Left lobe of liver (tissue), 2 donors: ENCODE measurements around the gene GALNT16. TPM values are rescaled to one million over a fixed set of nuclear protein-coding genes. Genes with fewer than 3 reads are reported as not detected.
"Not testable (repeated sequence)": the region's sequence is repeated elsewhere in the genome, so short reads cannot be mapped to it uniquely, and the experiment has no call there.

Experiments
- ATAC-seq: fragments of 200-7000 bp; cut with Tn5 transposase; one replicate; pipeline ENCODE4 v1.9.1; 2020; ENCODE audit warnings: mild to moderate bottlenecking, moderate library complexity
- DNase-seq: peaks from one replicate; pipeline ENCODE4 v3.0.0-alpha.2; 2020; ENCODE audit warnings: low spot score
- total RNA-seq: library from RNA; stranded (reverse); gene quantifications from one replicate; pipeline ENCODE4 v1.2.1, GENCODE V29; 2021
- donor health status: DM: no; HTN: no; CAD: no; lungs with moderate emphysema.
- donor health status: DM: no; HTN: yes; CAD: no.

GALNT16 gene
- total RNA-seq, 1 donor from 2014 or later = 1.1 TPM

GRCh38 chr14:69284170-69284569 lies 24.2 kb downstream of the GALNT16 start:
- DNase-seq = peak; percentile 34
- ATAC-seq = no peak

GRCh38 chr14:69285661-69286255 lies 25.8 kb downstream of the GALNT16 start:
- DNase-seq (peak; percentile 82), ATAC-seq (peak; percentile 93)

GRCh38 chr14:69287098-69288010 lies 27.4 kb downstream of the GALNT16 start:
- DNase-seq = peak; percentile 41

GRCh38 chr14:69288011-69288771 lies 28.2 kb downstream of the GALNT16 start:
- ATAC-seq (peak; percentile 82), DNase-seq (peak; percentile 74)

More at GRCh38 chr14:69287098-69288010, 27.4 kb downstream of the GALNT16 start:
- peak; percentile 22 for ATAC-seq

- DNase-seq (peak; percentile 16), ATAC-seq (no peak)
Measured at GRCh38 chr14:69288956-69289705, 29.2 kb downstream of the GALNT16 start.

GRCh38 chr14:69289811-69290520 lies 30.0 kb downstream of the GALNT16 start:
- no peak for ATAC-seq
- DNase-seq = no peak

- not testable (repeated sequence) for ATAC-seq, DNase-seq
Measured at GRCh38 chr14:69290881-69291280, 30.9 kb downstream of the GALNT16 start.

- DNase-seq (no peak), ATAC-seq (no peak)
Measured at GRCh38 chr14:69291396-69291795, 31.4 kb downstream of the GALNT16 start.

GRCh38 chr14:69291891-69292561 lies 32.1 kb downstream of the GALNT16 start:
- DNase-seq (no peak), ATAC-seq (no peak)

GRCh38 chr14:69298131-69299071 lies 38.4 kb downstream of the GALNT16 start:
- DNase-seq = peak; percentile 32
- no peak for ATAC-seq

- DNase-seq = peak; percentile 33
- no peak for ATAC-seq
Measured at GRCh38 chr14:69299286-69300035, 39.5 kb downstream of the GALNT16 start.

- ATAC-seq = no peak
- DNase-seq = no peak
Measured at GRCh38 chr14:69300601-69301221, 40.8 kb downstream of the GALNT16 start.

GRCh38 chr14:69303086-69303485 lies 43.1 kb downstream of the GALNT16 start:
- ATAC-seq = no peak
- peak; percentile 16 for DNase-seq

GRCh38 chr14:69312608-69313007 lies 52.6 kb downstream of the GALNT16 start:
- DNase-seq = peak; percentile 32

GRCh38 chr14:69313176-69313575 lies 53.2 kb downstream of the GALNT16 start:
- ATAC-seq (no peak), DNase-seq (peak; percentile 21)

More at GRCh38 chr14:69312608-69313007, 52.6 kb downstream of the GALNT16 start:
- ATAC-seq = no peak

- peak; percentile 19 for DNase-seq
- ATAC-seq = no peak
Measured at GRCh38 chr14:69314327-69314726, 54.4 kb downstream of the GALNT16 start.

- ATAC-seq (no peak), DNase-seq (peak; percentile 32)
Measured at GRCh38 chr14:69315301-69315700, 55.3 kb downstream of the GALNT16 start.
